IMR-90 (cell line): Measurements from ENCODE around the gene DNAJC3. TPM values are rescaled to one million over a fixed set of nuclear protein-coding genes. Genes with fewer than 3 reads are reported as not detected.

ENCODE experiments used
- ATAC-seq: fragments of 200-7000 bp; cut with Tn5 transposase; 2 replicates; pipeline ENCODE4 v1.9.1; 2020; ENCODE audit warnings: low read depth, mild to moderate bottlenecking, moderate library complexity
- BruUV-seq: library from RNA; stranded (reverse); fragments of 400-500 nt; replicated peaks from 2 replicates; lab custom pipeline; 2021; lab: Mats Ljungman, UMichigan
- CTCF ChIA-PET: fragments of 300-600 bp; formaldehyde crosslinking; extraction: SDS; loops from one replicate; lab custom pipeline; 2021; ENCODE audit warnings: antibody characterized with exemption; lab: Yijun Ruan, JAX
- POLR2A ChIA-PET: fragments of 300-600 bp; sonication (Branson Sonifier 250); formaldehyde crosslinking; loops from one replicate; lab custom pipeline; 2022; ENCODE audit warnings: antibody characterized with exemption; ENCODE audit not compliant: unreplicated experiment; lab: Charles Lee
- DNase-seq: peaks from one replicate; pipeline ENCODE4 v3.0.0; 2013
- H2AFZ ChIP-seq: replicated peaks from 2 replicates; pipeline ENCODE3; 2013; ENCODE audit warnings: low read length, mild to moderate bottlenecking; ENCODE audit not compliant: poor library complexity
- H2AK5ac ChIP-seq: 2 replicates; pipeline ENCODE4 v1.6.1; 2013; ENCODE audit warnings: low read depth, low read length, inconsistent platforms
- H2AK9ac ChIP-seq: replicated peaks from 2 replicates; pipeline ENCODE3; 2013; ENCODE audit warnings: mild to moderate bottlenecking, low read depth, low read length, moderate library complexity; ENCODE audit not compliant: poor library complexity
- H2BK120ac ChIP-seq: 2 replicates; pipeline ENCODE4 v1.6.1; 2013; ENCODE audit warnings: low read depth, low read length, inconsistent platforms
- H2BK15ac ChIP-seq: 3 replicates; pipeline ENCODE4 v1.6.1; 2013; ENCODE audit warnings: low read depth, low read length, inconsistent platforms
- H2BK20ac ChIP-seq: 2 replicates; pipeline ENCODE4 v1.6.1; 2013; ENCODE audit warnings: low read depth, mild to moderate bottlenecking, inconsistent platforms, low read length, moderate library complexity
- H2BK5ac ChIP-seq: 2 replicates; pipeline ENCODE4 v1.6.1; 2013; ENCODE audit warnings: mild to moderate bottlenecking, low read depth, low read length, inconsistent platforms; ENCODE audit not compliant: poor library complexity, severe bottlenecking
- H3K14ac ChIP-seq: replicated peaks from 2 replicates; pipeline ENCODE4 v1.6.1; 2013; ENCODE audit warnings: low read depth, low read length, inconsistent platforms
- H3K18ac ChIP-seq: 2 replicates; pipeline ENCODE4 v1.6.1; 2013; ENCODE audit warnings: low read depth, low read length, control low read depth
- H3K23ac ChIP-seq: 2 replicates; pipeline ENCODE4 v1.6.1; 2013; ENCODE audit warnings: low read depth, low read length, inconsistent platforms
- H3K27ac ChIP-seq: 2 replicates; pipeline ENCODE4 v1.5.1; 2013; ENCODE audit warnings: mild to moderate bottlenecking, control low read depth, low read length; ENCODE audit not compliant: insufficient read depth
- H3K27me3 ChIP-seq: 2 replicates; pipeline ENCODE4 v1.6.1; 2013; ENCODE audit warnings: low read length; ENCODE audit not compliant: control insufficient read depth, insufficient read depth
- H3K36me3 ChIP-seq: 2 replicates; pipeline ENCODE4 v1.6.1; 2013; ENCODE audit warnings: low read length, mixed read lengths; ENCODE audit not compliant: control insufficient read depth, insufficient read depth
- H3K4ac ChIP-seq: 2 replicates; pipeline ENCODE4 v1.6.1; 2013; ENCODE audit warnings: low read depth, low read length, inconsistent platforms
- H3K4me1 ChIP-seq: 2 replicates; pipeline ENCODE4 v1.6.1; 2013; ENCODE audit warnings: low read length, mixed read lengths; ENCODE audit not compliant: control insufficient read depth, insufficient read depth
- H3K4me2 ChIP-seq: 2 replicates; pipeline ENCODE4 v1.6.1; 2013; ENCODE audit warnings: low read depth, mild to moderate bottlenecking, control low read depth, low read length, moderate library complexity
- H3K4me3 ChIP-seq: 2 replicates; pipeline ENCODE4 v1.5.1; 2013; ENCODE audit warnings: low read depth, mild to moderate bottlenecking, control low read depth, low read length, moderate library complexity; ENCODE audit not compliant: insufficient read depth
- H3K56ac ChIP-seq: 2 replicates; pipeline ENCODE4 v1.6.1; 2013; ENCODE audit warnings: low read length, inconsistent platforms; ENCODE audit not compliant: insufficient read depth; ENCODE audit errors: extremely low read depth
- H3K79me1 ChIP-seq, 2 experiments: 2 replicates each; pipeline ENCODE4 v1.6.1; 2013; ENCODE audit warnings: low read length in 2 of 2, inconsistent platforms in 1 of 2, low read depth in 1 of 2
- H3K9ac ChIP-seq: 2 replicates; pipeline ENCODE4 v1.6.1; 2013; ENCODE audit warnings: low read depth, low read length, control low read depth
- H3K9me1 ChIP-seq: 2 replicates; pipeline ENCODE4 v1.6.1; 2013; ENCODE audit warnings: low read length, inconsistent platforms; ENCODE audit not compliant: insufficient read depth
- H3K9me3 ChIP-seq: 2 replicates; pipeline ENCODE4 v1.6.1; 2013; ENCODE audit warnings: low read length; ENCODE audit not compliant: control insufficient read depth, insufficient read depth
- H4K20me1 ChIP-seq: 2 replicates; pipeline ENCODE4 v1.6.1; 2013; ENCODE audit warnings: low read length, inconsistent platforms; ENCODE audit not compliant: insufficient read depth
- H4K5ac ChIP-seq: 2 replicates; pipeline ENCODE4 v1.6.1; 2013; ENCODE audit warnings: mild to moderate bottlenecking, low read depth, low read length, control low read depth
- H4K8ac ChIP-seq, 2 experiments: 2 replicates each; pipeline ENCODE4 v1.6.1; 2013; ENCODE audit warnings: low read depth in 2 of 2, low read length in 2 of 2, control low read depth in 1 of 2, inconsistent platforms in 1 of 2
- H4K91ac ChIP-seq: 2 replicates; pipeline ENCODE4 v1.6.1; 2013; ENCODE audit warnings: low read depth, low read length, inconsistent platforms; ENCODE audit not compliant: insufficient read depth
- BHLHE40 ChIP-seq: fragments of 150-350 bp; IDR thresholded peaks from 2 replicates; pipeline ENCODE4 v1.6.1; 2016; ENCODE audit warnings: mild to moderate bottlenecking, low read depth, low read length
- CEBPB ChIP-seq: IDR thresholded peaks from 2 replicates; pipeline ENCODE4 v1.6.1; 2012; ENCODE audit warnings: low read depth, low read length, improper control_type of control experiment
- CHD1 ChIP-seq: IDR thresholded peaks from 2 replicates; pipeline ENCODE4 v1.6.1; 2012; ENCODE audit warnings: low read depth, low read length, improper control_type of control experiment
- FOS ChIP-seq: fragments of 150-350 bp; IDR thresholded peaks from 2 replicates; pipeline ENCODE4 v1.6.1; 2016; ENCODE audit warnings: low read depth, low read length
- MAFK ChIP-seq: IDR thresholded peaks from 2 replicates; pipeline ENCODE4 v1.6.1; 2012; ENCODE audit warnings: low read depth, low read length, improper control_type of control experiment
- MAZ ChIP-seq: IDR thresholded peaks from 2 replicates; pipeline ENCODE4 v1.6.1; 2012; ENCODE audit warnings: low read depth, mild to moderate bottlenecking, low read length, improper control_type of control experiment, moderate library complexity, borderline replicate concordance
- MXI1 ChIP-seq: IDR thresholded peaks from 2 replicates; pipeline ENCODE4 v1.6.1; 2012; ENCODE audit warnings: low read depth, mild to moderate bottlenecking, low read length, moderate library complexity, borderline replicate concordance
- NFE2L2 ChIP-seq: fragments of 150-350 bp; IDR thresholded peaks from 2 replicates; pipeline ENCODE4 v1.6.1; 2016; ENCODE audit warnings: low read depth, mild to moderate bottlenecking, low read length
- RCOR1 ChIP-seq: IDR thresholded peaks from 2 replicates; pipeline ENCODE4 v1.6.1; 2012; ENCODE audit warnings: mild to moderate bottlenecking, low read length, improper control_type of control experiment; ENCODE audit not compliant: insufficient replicate concordance
- RFX5 ChIP-seq: IDR thresholded peaks from 2 replicates; pipeline ENCODE4 v1.8.0; 2012; ENCODE audit warnings: low read depth, mild to moderate bottlenecking, low read length, moderate library complexity
- SMC3 ChIP-seq: fragments of 150-350 bp; IDR thresholded peaks from 2 replicates; pipeline ENCODE4 v1.6.1; 2016; ENCODE audit warnings: low read depth, mild to moderate bottlenecking, antibody characterized with exemption, low read length, moderate library complexity
- WGBS, 2 experiments: methylation state at CpG; one replicate each; pipeline versions ENCODE4 v1.1.5 to v1.1.7; 2013; ENCODE audit warnings: missing lambda C conversion rate in 2 of 2; ENCODE audit not compliant: insufficient read length in 1 of 2; ENCODE audit errors: extremely low coverage in 2 of 2; 5-methylcytosine and 5-hydroxymethylcytosine counted together
- dilution Hi-C: fragments of 300-500 bp; cut with HindIII; formaldehyde crosslinking; loops from one replicate; pipeline ENCODE4 v1.14.3; 2018; ENCODE audit warnings: low sequenced_read_pairs; ENCODE audit not compliant: unreplicated experiment
- in situ Hi-C: fragments of 300-500 bp; cut with MboI; formaldehyde crosslinking; loops from 3 replicates; pipeline ENCODE4 v1.14.3; 2019; ENCODE audit warnings: low sequenced_read_pairs, inconsistent platforms, mixed read lengths
- intact Hi-C: fragments of 100-400 bp; cut with micrococcal nuclease; formaldehyde crosslinking; loops from 2 replicates; pipeline ENCODE4 v1.10.0; 2022
- polyA plus RNA-seq, 3 experiments: library from polyadenylated mRNA; depleted of rRNA; stranded (reverse); fragments of >200 nt; gene quantifications; 2 replicates each; pipeline ENCODE4 v1.2.3, GENCODE V29; 2012; ENCODE audit warnings: low replicate concordance in 1 of 3
- total RNA-seq: library from RNA; depleted of rRNA; stranded (reverse); fragments of >200 nt; gene quantifications from 2 replicates; pipeline ENCODE4 v1.2.3, GENCODE V29; 2012
- TF ChIP-seq, protein P1 (sequence below): fragments of 150-350 bp; IDR thresholded peaks from 2 replicates; pipeline ENCODE4 v1.6.1; 2016; ENCODE audit warnings: low read depth, mild to moderate bottlenecking, low read length, moderate library complexity, borderline replicate concordance
- TF ChIP-seq, protein P2 (sequence below): conservative IDR thresholded peaks from 2 replicates; pipeline ENCODE4 v1.5.1; 2012; ENCODE audit warnings: mild to moderate bottlenecking, low read depth, low read length, improper control_type of control experiment

DNAJC3 gene
- total and polyA plus RNA-seq, 2 of the 4 experiments (the other 2 are of a cell fraction): 10.7 to 28.5 TPM

DNA sequence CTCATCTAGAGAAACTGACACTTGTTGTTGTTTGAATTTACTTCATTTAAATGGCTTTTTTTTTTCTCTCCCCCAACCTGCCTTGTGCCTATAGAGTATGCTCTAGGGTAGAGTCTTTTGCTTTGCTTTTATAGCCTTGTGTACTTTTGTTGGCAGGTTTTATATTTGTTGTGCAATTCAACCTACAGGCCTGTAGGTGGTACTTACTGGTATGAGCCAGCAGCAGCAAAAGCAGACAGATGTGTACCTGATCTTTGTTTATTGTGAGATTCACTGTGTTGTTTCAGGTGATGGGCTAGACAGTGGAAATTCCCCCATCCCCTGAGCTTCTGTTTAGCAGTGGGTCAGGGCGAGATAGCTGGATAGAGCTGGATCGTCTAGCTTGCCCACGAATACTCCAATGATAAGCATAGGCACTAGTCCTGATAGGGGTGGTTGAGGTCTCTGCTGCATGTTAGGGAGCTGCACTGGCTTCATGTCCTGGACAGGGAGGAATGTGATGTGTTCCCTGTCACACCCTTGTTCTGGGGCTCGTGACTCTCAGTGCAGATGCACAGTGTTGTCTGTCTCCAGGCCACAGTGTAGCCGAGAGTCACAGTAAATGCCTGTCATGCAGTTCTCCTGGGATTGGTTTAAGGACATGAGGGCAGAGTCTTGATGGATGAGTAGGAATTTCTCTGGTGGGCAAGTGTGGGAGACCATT is 21.3 kb downstream of the DNAJC3 start:
- H3K9me3 ChIP-seq: no peaks in the 10 kb centered on the region
- no peak overlapping the region for H4K5ac ChIP-seq
- no peaks in the 10 kb centered on the region for H3K36me3 ChIP-seq
- peaks cover 23 to 41% of the 10 kb centered on the region in 2 experiments for H3K79me1 ChIP-seq
- H2BK5ac ChIP-seq: no peak overlapping the region
- no peaks in the 10 kb centered on the region for H3K27me3 ChIP-seq
- no TSS peak for BruUV-seq
- no peak overlapping the region for H3K18ac ChIP-seq
- no peak overlapping the region for H3K4ac ChIP-seq
- no peak overlapping the region for H2AFZ ChIP-seq
- in situ Hi-C loops: no loop called here
- H3K9ac ChIP-seq: no peak overlapping the region
- no peak overlapping the region for H4K8ac ChIP-seq
- ATAC-seq (no peak), DNase-seq (peak; percentile 17)
- ChIA-PET CTCF (interaction anchor here (0.5 to 1.1 kb wide), 4 partner anchors 12 to 318 kb away, joined by 3 to 4 read pairs (median 3); no protein-coding TSS in a partner anchor), POLR2A (interaction anchor here (0.7 kb wide), 1 partner anchor 21 kb away, joined by 6 read pairs; the partner anchor contains the start of gene DNAJC3)
- no peak overlapping the region for H2BK20ac ChIP-seq
- H2AK9ac ChIP-seq: no peak overlapping the region
- peaks cover 5% of the 10 kb centered on the region for H3K9me1 ChIP-seq
- WGBS, 2 experiments: 74% methylated on average over 5 of the region's 5 CpGs; no CpG with 5 or more reads in 1 of the 2 experiments
- H3K4me2 ChIP-seq: no peak overlapping the region
- H3K4me1 ChIP-seq: peaks cover 3% of the 10 kb centered on the region
- no peak overlapping the region for H2AK5ac ChIP-seq
- dilution Hi-C loops: no loop called here
- H3K56ac ChIP-seq: no peak overlapping the region
- no peak overlapping the region for H3K4me3 ChIP-seq
- no peak overlapping the region for H2BK120ac ChIP-seq
- no peak overlapping the region for H3K27ac ChIP-seq
- peaks cover 38% of the 10 kb centered on the region for H4K20me1 ChIP-seq
- H2BK15ac ChIP-seq: no peak overlapping the region
- intact Hi-C loops: no loop called here
- TF ChIP-seq CEBPB (peak; percentile 47; the same call in 1 of the 2 replicates), NFE2L2 (no peak), RFX5 (no peak), SMC3 (no peak), RCOR1 (no peak), MAFK (no peak), FOS (no peak), MAZ (no peak), BHLHE40 (no peak), CHD1 (no peak), MXI1 (no peak)
- TF ChIP-seq, protein P1, sequence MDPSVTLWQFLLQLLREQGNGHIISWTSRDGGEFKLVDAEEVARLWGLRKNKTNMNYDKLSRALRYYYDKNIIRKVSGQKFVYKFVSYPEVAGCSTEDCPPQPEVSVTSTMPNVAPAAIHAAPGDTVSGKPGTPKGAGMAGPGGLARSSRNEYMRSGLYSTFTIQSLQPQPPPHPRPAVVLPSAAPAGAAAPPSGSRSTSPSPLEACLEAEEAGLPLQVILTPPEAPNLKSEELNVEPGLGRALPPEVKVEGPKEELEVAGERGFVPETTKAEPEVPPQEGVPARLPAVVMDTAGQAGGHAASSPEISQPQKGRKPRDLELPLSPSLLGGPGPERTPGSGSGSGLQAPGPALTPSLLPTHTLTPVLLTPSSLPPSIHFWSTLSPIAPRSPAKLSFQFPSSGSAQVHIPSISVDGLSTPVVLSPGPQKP: no peak
- TF ChIP-seq, protein P2, sequence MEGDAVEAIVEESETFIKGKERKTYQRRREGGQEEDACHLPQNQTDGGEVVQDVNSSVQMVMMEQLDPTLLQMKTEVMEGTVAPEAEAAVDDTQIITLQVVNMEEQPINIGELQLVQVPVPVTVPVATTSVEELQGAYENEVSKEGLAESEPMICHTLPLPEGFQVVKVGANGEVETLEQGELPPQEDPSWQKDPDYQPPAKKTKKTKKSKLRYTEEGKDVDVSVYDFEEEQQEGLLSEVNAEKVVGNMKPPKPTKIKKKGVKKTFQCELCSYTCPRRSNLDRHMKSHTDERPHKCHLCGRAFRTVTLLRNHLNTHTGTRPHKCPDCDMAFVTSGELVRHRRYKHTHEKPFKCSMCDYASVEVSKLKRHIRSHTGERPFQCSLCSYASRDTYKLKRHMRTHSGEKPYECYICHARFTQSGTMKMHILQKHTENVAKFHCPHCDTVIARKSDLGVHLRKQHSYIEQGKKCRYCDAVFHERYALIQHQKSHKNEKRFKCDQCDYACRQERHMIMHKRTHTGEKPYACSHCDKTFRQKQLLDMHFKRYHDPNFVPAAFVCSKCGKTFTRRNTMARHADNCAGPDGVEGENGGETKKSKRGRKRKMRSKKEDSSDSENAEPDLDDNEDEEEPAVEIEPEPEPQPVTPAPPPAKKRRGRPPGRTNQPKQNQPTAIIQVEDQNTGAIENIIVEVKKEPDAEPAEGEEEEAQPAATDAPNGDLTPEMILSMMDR: peak; percentile 27
- no peak overlapping the region for H4K91ac ChIP-seq
- H3K14ac ChIP-seq: no peak overlapping the region
- H3K23ac ChIP-seq: no peak overlapping the region; the same call in 1 of the 2 replicates
